Measurements from ENCODE around the gene MRPL21. TPM values are rescaled to one million over a fixed set of nuclear protein-coding genes. Genes with fewer than 3 reads are reported as not detected.

Gene MRPL21
- total and polyA plus RNA-seq, 2 of the 13 experiments (the other 11 are each of a cell fraction or from before 2014, with no cell fraction given): 61.5 to 100 TPM

- TF ChIP-seq ZNF549 (CRISPR knock-in tag; IDR thresholded peaks at IDR 0.05) (no peak), ZNF780A (CRISPR knock-in tag; IDR thresholded peaks at IDR 0.05) (no peak), FOXA1 (IDR thresholded peaks at IDR 0.05) (no peak), FOXA1 (CRISPR knock-in tag; IDR thresholded peaks at IDR 0.05) (no peak), NR2F1 (CRISPR knock-in tag; IDR thresholded peaks at IDR 0.05) (no peak), ZNF430 (CRISPR knock-in tag; IDR thresholded peaks at IDR 0.05) (no peak), ZBTB7B (CRISPR knock-in tag; IDR thresholded peaks at IDR 0.05) (no peak), IRF2 (CRISPR knock-in tag; IDR thresholded peaks at IDR 0.05) (no peak), ZNF543 (CRISPR knock-in tag; IDR thresholded peaks at IDR 0.05) (no peak), PRDM4 (CRISPR knock-in tag; IDR thresholded peaks at IDR 0.05; ENCODE audit: borderline replicate concordance) (no peak), ZKSCAN1 (IDR thresholded peaks at IDR 0.05; ENCODE audit: low read length) (no peak), ASH2L (IDR thresholded peaks at IDR 0.05; ENCODE audit: insufficient read length, low read depth, low read length) (no peak), ELK4 (CRISPR knock-in tag; IDR thresholded peaks at IDR 0.05; ENCODE audit: borderline replicate concordance) (no peak), ZNF629 (CRISPR knock-in tag; conservative IDR thresholded peaks at IDR 0.05) (no peak), ZNF782 (CRISPR knock-in tag; IDR thresholded peaks at IDR 0.05; ENCODE audit: borderline replicate concordance) (no peak), SOX6 (IDR thresholded peaks at IDR 0.05) (no peak), SOX6 (CRISPR knock-in tag; IDR thresholded peaks at IDR 0.05) (no peak)
- TF ChIP-seq, protein P1, sequence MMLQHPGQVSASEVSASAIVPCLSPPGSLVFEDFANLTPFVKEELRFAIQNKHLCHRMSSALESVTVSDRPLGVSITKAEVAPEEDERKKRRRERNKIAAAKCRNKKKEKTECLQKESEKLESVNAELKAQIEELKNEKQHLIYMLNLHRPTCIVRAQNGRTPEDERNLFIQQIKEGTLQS (CRISPR knock-in tag; IDR thresholded peaks at IDR 0.05): no peak
- TF ChIP-seq, protein P2, sequence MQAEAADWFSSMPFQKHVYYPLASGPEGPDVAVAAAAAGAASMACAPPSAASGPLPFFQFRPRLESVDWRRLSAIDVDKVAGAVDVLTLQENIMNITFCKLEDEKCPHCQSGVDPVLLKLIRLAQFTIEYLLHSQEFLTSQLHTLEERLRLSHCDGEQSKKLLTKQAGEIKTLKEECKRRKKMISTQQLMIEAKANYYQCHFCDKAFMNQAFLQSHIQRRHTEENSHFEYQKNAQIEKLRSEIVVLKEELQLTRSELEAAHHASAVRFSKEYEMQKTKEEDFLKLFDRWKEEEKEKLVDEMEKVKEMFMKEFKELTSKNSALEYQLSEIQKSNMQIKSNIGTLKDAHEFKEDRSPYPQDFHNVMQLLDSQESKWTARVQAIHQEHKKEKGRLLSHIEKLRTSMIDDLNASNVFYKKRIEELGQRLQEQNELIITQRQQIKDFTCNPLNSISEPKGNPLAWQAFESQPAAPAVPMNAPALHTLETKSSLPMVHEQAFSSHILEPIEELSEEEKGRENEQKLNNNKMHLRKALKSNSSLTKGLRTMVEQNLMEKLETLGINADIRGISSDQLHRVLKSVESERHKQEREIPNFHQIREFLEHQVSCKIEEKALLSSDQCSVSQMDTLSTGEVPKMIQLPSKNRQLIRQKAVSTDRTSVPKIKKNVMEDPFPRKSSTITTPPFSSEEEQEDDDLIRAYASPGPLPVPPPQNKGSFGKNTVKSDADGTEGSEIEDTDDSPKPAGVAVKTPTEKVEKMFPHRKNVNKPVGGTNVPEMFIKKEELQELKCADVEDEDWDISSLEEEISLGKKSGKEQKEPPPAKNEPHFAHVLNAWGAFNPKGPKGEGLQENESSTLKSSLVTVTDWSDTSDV (CRISPR knock-in tag; IDR thresholded peaks at IDR 0.05): no peak
- Histone ChIP-seq H3K9ac (ENCODE audit: insufficient read depth, low read depth, low read length) (no peak overlapping the region), H2AFZ (ENCODE audit: low read length) (no peak overlapping the region), H3K36me3 (replicated peaks in 1 of 2; ENCODE audit: control insufficient read depth in 1 of 2, insufficient read depth in 2 of 2, low read length in 2 of 2) (peaks cover 16 to 33% of the 10 kb centered on the region in 2 experiments; a peak in 4 of 5 replicates), H3K4me2 (ENCODE audit: low read depth, low read length) (no peak overlapping the region), H3K27me3 (ENCODE audit: control insufficient read depth in 1 of 2, insufficient read depth in 2 of 2, low read length in 2 of 2) (no peaks in the 10 kb centered on the region), H3K9me3 (ENCODE audit: low read length) (no peaks in the 10 kb centered on the region), H3K4me3 (replicated peaks in 1 of 3; ENCODE audit: insufficient read depth in 1 of 3, low read depth in 2 of 3, low read length in 3 of 3) (no peak overlapping the region), H3K27ac (ENCODE audit: extremely low read length, insufficient read depth, low read length) (no peak overlapping the region), H4K20me1 (ENCODE audit: insufficient read depth, low read length) (no peaks in the 10 kb centered on the region), H3K79me2 (ENCODE audit: insufficient read depth, low read length) (no peaks in the 10 kb centered on the region), H3K4me1 (ENCODE audit: insufficient read depth, low read length) (no peaks in the 10 kb centered on the region)
- intact Hi-C loops (cut with micrococcal nuclease; ENCODE audit: unreplicated experiment): no loop called here
- in situ Hi-C loops (cut with HindIII; ENCODE audit: extremely low pct_ligation_motif_present, low pct_unique_long_range_greater_than_20kb): loop anchor here (25.0 kb wide), 1 partner anchor 253 kb away; no protein-coding TSS in a partner anchor
- FAIRE-seq (no peak), ATAC-seq (peak; percentile 38; the same call in 2 of the 3 replicates), DNase-seq (ENCODE audit: low spot score) (no peak)
- ChIA-PET CTCF (ENCODE audit: low intra/inter-chr PET ratio, low total read pairs) (interaction anchor here (1.2 kb wide), 1 partner anchor 65 kb away, joined by 3 read pairs; no protein-coding TSS in a partner anchor), POLR2A (interaction anchor here (1.2 kb wide), 1 partner anchor 46 kb away, joined by 4 read pairs; no protein-coding TSS in a partner anchor)
- 93% methylated on average over 16 of the region's 17 CpGs for WGBS (ENCODE audit: low lambda C conversion rate)
- BruUV-seq (replicated peaks): TSS peak; percentile 28
Observed at GRCh38 chr11:68890490-68891231, 13.0 kb downstream of the MRPL21 start.

Measured in HepG2 (cell line).